Lower leg skin (tissue), 4 donors: ENCODE data around the gene RPH3AL. TPM values are rescaled to one million over a fixed set of nuclear protein-coding genes. Genes with fewer than 3 reads are reported as not detected.
"Not testable (repeated sequence)": the region's sequence is repeated elsewhere in the genome, so short reads cannot be mapped to it uniquely, and the experiment has no call there.

Experiments
- DNase-seq, 2 donors: peaks; one replicate each; pipeline ENCODE4 v3.0.0-alpha.2; 2019; ENCODE audit warnings: low spot score in 2 of 2
- H3K4me3 ChIP-seq: fragments of 200-600 bp; sonication (generic); 2 replicates; pipeline ENCODE4 v1.5.1; 2017; ENCODE audit warnings: mild to moderate bottlenecking, low read depth; ENCODE audit not compliant: poor library complexity, severe bottlenecking
- POLR2A ChIP-seq, 2 donors: fragments of 450-650 bp; IDR thresholded peaks; one replicate each; pipeline ENCODE4 v1.6.1; 2016 to 2017; ENCODE audit warnings: antibody characterized with exemption in 2 of 2, mild to moderate bottlenecking in 1 of 2, moderate library complexity in 1 of 2
- WGBS, 2 donors: methylation state at CpG; one replicate each; pipeline ENCODE4 v1.1.5; 2018; 5-methylcytosine and 5-hydroxymethylcytosine counted together
- intact Hi-C: fragments of 100-400 bp; cut with DNase I; formaldehyde crosslinking; loops from one replicate; pipeline ENCODE4 v1.15.0; 2023; ENCODE audit warnings: low total_unique reads
- total RNA-seq, 4 donors: library from RNA; depleted of rRNA; stranded (reverse); fragments of >200 nt; gene quantifications; one replicate each; pipeline ENCODE4 v1.1.0, GENCODE V29; 2016
- TF ChIP-seq, protein P1 (sequence below), 3 donors: fragments of 450-650 bp; IDR thresholded peaks; one replicate each; pipeline ENCODE4 v1.5.1; 2016; ENCODE audit warnings: antibody characterized with exemption in 3 of 3, mild to moderate bottlenecking in 3 of 3, moderate library complexity in 2 of 3

RPH3AL gene
- total RNA-seq, 4 donors from 2014 or later = 8.6 to 22.9 (median 15.9) TPM

DNA sequence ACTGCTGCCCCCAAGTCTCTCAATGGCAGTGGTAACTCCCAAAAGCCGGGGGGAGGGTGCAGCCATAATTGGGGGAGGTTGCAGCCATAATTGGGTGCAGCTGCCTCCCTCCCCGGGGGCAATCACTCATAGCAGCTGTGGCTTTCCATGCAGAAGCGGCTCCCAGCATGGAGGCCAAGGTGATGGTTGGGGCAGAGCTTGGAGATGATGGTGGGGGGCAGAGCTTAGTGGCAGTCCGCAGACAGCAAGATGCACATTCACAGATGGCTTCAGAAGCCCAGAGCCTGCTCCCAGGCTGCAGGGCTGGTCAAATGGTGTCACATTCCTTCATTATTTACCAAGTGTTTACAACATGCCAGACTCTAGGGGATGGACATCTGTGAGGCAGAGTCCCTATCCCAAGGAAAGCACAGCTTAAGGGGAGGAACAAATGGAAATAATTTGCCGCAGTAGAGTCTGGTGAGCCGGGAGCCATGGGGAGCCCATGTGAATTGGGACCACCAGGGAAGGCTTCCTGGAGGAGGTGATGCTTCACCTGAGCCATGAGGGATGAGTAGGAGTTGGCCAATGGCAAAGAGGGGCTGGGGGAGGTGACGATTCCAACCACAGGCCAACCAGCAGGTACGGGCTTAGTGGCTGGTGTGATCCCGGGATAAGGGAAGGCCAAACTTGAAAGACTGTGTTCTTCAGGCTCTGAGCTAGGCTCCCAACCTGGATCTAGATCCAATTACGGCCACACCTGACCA, 179.3 kb downstream of the RPH3AL start:
- TF ChIP-seq, protein P1, sequence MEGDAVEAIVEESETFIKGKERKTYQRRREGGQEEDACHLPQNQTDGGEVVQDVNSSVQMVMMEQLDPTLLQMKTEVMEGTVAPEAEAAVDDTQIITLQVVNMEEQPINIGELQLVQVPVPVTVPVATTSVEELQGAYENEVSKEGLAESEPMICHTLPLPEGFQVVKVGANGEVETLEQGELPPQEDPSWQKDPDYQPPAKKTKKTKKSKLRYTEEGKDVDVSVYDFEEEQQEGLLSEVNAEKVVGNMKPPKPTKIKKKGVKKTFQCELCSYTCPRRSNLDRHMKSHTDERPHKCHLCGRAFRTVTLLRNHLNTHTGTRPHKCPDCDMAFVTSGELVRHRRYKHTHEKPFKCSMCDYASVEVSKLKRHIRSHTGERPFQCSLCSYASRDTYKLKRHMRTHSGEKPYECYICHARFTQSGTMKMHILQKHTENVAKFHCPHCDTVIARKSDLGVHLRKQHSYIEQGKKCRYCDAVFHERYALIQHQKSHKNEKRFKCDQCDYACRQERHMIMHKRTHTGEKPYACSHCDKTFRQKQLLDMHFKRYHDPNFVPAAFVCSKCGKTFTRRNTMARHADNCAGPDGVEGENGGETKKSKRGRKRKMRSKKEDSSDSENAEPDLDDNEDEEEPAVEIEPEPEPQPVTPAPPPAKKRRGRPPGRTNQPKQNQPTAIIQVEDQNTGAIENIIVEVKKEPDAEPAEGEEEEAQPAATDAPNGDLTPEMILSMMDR (IDR thresholded peaks at IDR 0.05) = no peak
- no peak for TF ChIP-seq POLR2A (IDR thresholded peaks at IDR 0.05)
- H3K4me3 ChIP-seq = no peak overlapping the region
- DNase-seq = no peak
- intact Hi-C loops = no loop called here
- 78 to 88% methylated on average over 10 of the region's 10 CpGs for WGBS, 2 donors

DNA sequence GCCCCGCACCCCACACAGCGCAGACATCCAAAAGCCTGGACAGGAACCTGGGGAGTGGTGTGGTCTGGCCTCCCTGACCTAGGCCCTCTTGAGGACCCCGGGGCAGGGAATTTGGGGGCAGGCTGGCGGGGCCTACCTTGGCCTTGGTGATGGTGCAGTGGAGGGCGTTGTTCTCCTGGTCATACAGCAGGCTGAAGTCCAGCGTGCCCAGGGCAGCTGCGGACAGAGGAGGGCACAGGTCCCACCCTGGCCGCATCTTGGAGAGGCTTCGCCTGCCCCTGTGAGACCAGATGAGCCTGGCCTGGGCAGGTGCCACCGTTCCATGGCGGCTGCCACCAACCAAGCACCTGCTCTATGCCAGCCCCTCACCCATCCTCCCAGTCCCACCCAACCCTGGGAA, 180.2 kb downstream of the RPH3AL start:
- TF ChIP-seq, protein P1 (IDR thresholded peaks at IDR 0.05) = no peak
- no peak for TF ChIP-seq POLR2A (IDR thresholded peaks at IDR 0.05)
- intact Hi-C loops = no loop called here
- no peak overlapping the region for H3K4me3 ChIP-seq
- no peak for DNase-seq
- 83 to 87% methylated on average over 11 of the region's 11 CpGs for WGBS, 2 donors

DNA sequence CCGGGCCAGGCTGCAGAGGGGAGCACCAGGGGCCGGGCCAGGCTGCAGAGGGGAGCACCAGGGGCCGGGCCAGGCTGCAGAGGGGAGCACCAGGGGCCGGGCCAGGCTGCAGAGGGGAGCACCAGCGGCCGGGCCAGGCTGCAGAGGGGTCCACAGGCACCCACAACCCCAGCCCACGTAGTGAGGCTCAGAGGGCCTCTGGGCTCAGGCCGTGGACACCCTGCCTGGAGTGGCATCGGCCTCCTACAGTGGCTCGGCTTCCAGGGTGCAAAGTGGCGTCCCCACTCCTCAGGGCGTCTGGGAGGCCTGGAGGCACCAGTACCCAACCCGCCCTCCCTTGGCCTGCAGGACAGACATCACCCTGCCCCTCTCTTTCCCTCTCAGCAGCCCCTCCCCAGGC, 180.7 kb downstream of the RPH3AL start:
- WGBS, 2 donors = 88 to 95% methylated on average over 7 of the region's 13 CpGs
- H3K4me3 ChIP-seq = no peak overlapping the region
- DNase-seq = no peak
- TF ChIP-seq, protein P1 (IDR thresholded peaks at IDR 0.05) = no peak
- TF ChIP-seq POLR2A (IDR thresholded peaks at IDR 0.05) = no peak
- intact Hi-C loops = no loop called here

DNA sequence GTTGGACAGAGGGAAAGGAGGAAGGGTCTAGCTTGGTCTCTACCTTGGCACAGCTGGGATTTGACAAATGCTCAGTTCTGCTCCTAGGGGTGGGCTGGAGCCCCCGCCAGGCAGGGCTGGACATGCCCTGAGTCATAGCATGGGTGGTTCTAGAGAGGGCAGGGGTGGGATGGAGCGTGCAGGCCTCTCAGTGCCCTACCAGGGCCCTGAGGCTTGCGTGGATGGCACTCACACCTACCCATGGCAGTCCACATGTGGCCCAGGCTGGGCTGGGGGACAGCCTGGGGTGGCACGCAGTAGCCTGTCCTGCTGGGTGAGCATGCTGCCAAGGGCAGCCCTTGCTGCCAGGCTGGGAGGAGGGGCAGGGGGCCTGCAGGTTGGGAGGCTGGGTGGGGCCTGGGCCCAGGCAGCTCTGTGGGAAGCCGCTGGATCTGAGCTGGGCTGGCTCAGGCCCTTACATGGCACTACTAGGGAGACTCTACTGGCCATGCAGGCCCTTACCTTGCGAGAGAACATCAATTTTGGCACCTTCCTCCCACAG, 182.4 kb downstream of the RPH3AL start:
- no peak for DNase-seq
- intact Hi-C loops = no loop called here
- WGBS, 2 donors = 80 to 87% methylated on average over 3 to 5 of the region's 6 CpGs
- H3K4me3 ChIP-seq = no peak overlapping the region
- no peak for TF ChIP-seq POLR2A (IDR thresholded peaks at IDR 0.05)
- TF ChIP-seq, protein P1 (IDR thresholded peaks at IDR 0.05) = no peak

DNA sequence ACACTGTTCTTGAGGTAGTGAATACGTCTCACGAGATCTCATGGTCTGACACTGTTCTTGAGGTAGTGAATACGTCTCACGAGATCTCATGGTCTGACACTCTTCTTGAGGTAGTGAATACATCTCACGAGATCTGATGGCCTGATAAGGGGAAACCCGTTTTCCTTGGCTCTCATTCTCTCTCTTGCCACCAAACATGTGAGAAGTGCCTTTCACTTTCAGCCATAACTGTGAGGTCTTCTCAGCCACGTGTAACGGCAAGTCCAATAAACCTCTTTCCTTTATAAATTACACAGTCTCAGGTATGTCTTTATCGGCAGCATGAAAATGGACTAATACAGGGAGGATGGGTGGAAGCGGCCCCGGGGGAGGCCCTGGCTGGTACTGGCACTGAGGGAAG, 184.0 kb downstream of the RPH3AL start:
- intact Hi-C loops, DNase-seq, H3K4me3 ChIP-seq: not testable (repeated sequence)
- WGBS, 2 donors = 76 to 78% methylated on average over 9 of the region's 11 CpGs

DNA sequence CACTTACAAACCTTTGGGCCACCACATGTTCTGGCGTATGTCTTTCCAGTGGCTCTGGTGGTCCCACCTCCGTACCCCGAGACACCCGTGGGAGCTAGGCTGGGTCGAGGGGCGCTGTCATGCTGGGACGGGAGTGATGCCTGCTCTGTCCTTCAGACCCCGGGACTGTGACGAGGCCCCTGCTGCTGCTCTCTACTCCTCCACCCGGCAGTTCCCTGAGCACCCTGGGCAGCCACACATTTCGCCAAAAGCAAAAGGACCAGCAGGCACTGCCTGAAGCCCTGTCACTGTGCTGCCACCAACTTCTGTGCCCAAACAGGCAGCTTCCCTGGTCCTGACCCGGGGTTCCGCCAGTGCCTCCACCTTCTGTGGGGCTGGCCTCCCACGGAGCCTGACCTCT, 186.7 kb downstream of the RPH3AL start:
- TF ChIP-seq POLR2A (IDR thresholded peaks at IDR 0.05) = no peak
- TF ChIP-seq, protein P1 (IDR thresholded peaks at IDR 0.05) = no peak
- WGBS, 2 donors = 91 to 94% methylated on average over 14 of the region's 14 CpGs
- intact Hi-C loops = no loop called here
- no peak for DNase-seq
- no peak overlapping the region for H3K4me3 ChIP-seq
